Epithelial cell of umbilical artery (primary cell): ENCODE data around the gene IP6K3. TPM values are rescaled to one million over a fixed set of nuclear protein-coding genes. Genes with fewer than 3 reads are reported as not detected.

Source experiments
- total RNA-seq: library from RNA; depleted of rRNA; stranded (reverse); fragments of >200 nt; gene quantifications from 2 replicates; pipeline ENCODE4 v1.2.3, GENCODE V29; 2014

The IP6K3 gene, protein sequence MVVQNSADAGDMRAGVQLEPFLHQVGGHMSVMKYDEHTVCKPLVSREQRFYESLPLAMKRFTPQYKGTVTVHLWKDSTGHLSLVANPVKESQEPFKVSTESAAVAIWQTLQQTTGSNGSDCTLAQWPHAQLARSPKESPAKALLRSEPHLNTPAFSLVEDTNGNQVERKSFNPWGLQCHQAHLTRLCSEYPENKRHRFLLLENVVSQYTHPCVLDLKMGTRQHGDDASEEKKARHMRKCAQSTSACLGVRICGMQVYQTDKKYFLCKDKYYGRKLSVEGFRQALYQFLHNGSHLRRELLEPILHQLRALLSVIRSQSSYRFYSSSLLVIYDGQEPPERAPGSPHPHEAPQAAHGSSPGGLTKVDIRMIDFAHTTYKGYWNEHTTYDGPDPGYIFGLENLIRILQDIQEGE
- total RNA-seq: not detected in 2 replicates

DNA sequence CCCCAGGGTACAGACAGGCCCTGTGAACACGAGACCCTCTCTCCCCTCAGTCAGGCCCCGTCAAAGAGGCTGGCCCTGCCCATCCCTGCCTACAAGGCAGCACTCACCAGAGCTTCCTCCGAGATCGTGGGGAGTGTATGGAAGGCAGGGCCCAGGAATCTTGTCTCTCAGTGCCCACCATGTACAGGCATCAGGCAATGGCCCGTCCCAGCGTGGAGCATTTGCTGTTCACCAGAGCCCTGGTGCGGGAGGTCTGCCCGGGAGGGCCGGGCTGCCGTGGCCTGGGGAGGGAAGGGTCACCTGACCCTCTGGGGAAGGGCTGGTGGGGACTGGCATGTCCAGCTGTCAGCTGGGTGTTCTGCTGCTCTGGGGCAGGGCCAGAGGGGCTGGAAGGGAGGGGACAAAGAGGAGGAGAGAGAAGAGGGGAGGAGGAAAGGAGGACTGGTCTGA is at the start of gene IP6K3:
TSS of gene IP6K3 (minus strand) at position 255 of the 450 bp plus-strand sequence. CDS start 11,429 bp downstream, outside the sequence.

DNA sequence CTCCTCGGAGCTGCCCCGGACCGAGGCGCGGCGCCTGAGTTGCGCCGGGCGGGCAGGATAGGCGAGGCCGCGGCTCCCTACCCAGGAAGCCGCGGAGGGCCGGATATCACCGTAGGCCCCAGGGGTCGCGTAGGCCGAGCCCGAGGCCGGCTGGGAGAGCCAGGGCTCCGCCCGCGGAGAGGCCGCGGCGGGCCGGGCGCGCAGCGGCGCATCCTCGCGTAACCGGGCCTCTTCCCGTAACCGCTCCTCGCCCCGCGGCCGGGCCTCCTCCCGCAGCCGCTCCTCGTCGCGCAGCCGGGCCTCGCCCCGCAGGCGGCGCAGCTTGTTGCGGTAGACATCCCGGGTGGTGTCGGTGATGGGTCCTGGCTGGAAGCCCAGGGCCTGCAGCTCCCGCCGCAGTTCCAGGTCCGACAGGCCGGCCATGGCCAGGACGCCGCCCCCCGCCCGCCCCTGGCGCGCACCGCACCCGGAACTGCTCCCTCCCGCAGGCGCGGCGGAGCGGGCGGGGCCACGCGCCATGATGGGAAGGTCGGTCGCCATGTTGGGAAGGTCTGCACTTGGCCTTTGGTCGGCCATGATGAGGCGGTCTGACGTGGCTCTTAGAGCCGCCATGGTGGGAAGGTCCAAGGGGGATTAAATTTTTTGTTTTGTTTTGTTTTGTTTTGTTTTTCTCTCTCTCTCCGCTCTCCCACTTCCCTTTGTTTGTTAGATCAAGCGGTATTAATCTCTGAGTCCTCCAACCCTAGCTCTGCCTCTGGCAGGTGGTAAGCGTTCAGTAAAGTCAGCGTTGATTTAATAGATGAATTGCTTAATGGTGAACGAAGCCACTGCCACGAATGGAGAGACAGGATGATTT is 42.2 kb upstream of the IP6K3 start, which contains the start of gene LEMD2:
TSS of gene LEMD2 (minus strand) at position 437 of the 856 bp plus-strand sequence. CDS start at position 423, 14 bp downstream.

DNA sequence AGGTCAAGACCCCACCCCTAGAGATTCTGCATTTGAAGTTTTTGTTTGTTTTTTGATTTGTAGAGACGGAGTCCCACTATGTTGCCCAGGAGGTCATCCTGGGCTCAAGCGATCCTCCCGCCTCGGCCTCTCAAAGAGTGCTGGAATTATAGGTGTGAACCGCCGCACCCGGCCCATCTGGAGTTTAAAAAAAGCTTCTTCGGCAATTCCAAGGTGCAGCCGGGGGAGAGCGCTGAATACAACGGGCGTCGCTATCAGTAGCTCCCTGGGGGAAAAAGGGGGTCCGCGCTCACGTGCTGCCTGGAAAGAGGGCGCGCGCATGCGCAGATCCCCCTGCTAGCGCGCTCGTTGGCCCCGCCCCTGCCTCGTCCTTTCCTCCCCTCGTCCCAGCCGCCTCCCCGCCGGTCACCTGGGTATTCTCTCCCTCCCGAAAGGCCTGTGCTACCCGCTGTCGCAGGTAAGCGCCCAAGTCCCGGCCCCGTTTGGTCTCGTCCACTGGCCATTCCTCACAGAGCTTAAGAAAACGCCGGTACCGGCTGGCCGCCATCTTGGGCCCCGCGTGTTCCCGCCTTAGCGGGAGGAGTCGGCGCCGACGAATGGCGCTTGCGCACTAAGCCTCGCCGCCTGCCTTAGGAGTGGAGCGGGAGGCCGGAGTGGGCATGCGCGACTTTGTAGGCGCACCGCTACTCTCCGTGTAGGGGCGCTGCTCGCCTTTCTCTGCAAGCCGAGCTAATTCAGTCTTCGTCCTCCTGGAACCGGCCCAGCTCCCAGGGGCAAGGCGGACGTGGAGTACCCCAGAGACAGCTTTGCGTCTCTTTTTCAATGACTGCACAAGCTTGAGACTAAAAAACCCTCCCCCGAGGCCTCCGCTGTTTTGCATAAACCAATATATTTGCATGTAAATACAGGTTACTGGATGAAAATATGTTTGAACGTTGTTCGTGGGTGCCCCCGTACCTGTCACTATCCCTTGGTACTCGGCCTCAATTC is 35.3 kb downstream of the IP6K3 start, which contains the start of gene UQCC2:
TSS of gene UQCC2 (minus strand) at position 561 of the 990 bp plus-strand sequence. CDS start at position 547, 14 bp downstream.

Other genes starting within 250 kb of the IP6K3 start
- gene BAK1, start 166.6 kb downstream of the IP6K3 start, total RNA-seq: 21.1 and 24.3 TPM in 2 replicates
- gene ITPR3, start 125.6 kb downstream of the IP6K3 start, total RNA-seq: 15.6 and 39.5 TPM in 2 replicates
- 22.1 and 29.2 TPM in 2 replicates for gene UQCC2, start 35.2 kb downstream of the IP6K3 start, total RNA-seq
- 48.7 and 57.4 TPM in 2 replicates for gene LEMD2, start 42.2 kb upstream of the IP6K3 start, total RNA-seq
- gene MLN, start 57.1 kb upstream of the IP6K3 start, total RNA-seq: not detected in 2 replicates